ENCODE data around the gene LYZL6. TPM values are rescaled to one million over a fixed set of nuclear protein-coding genes. Genes with fewer than 3 reads are reported as not detected.
"Not testable (repeated sequence)": the region's sequence is repeated elsewhere in the genome, so short reads cannot be mapped to it uniquely, and the experiment has no call there.

LYZL6 gene
- total RNA-seq, 1 experiment from 2014 or later = not detected

- BruUV-seq (replicated peaks) = no TSS peak
- no peak overlapping the region for H3K4me3 Mint-ChIP-seq (ENCODE audit: unreplicated experiment)
These were observed 4.6 kb upstream of the LYZL6 start for GRCh38 chr17:35948092-35948491.

DNA sequence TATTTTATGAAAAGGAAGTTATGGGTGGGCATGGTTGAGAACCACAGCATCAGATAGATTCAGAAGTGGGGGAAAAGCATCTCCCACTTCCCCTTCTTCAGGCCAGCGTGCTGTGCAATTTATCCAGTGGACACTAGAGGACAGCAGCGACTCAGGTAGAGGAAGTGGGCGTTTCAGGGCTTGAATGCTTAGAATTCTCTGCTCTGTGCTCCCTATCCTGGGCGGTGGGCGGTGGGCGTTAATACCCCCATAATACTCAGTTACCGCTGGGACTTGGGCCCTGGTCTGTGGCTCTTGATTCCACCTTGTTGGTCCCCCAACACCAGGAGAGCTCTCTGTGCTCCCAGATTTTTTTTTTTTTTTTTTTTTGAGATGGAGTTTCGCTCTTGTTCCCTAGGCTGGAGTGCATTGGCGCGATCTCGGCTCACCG lies 3.7 kb upstream of the LYZL6 start:
- Mint-ChIP-seq H3K27ac (ENCODE audit: low read depth, unreplicated experiment) (no peak overlapping the region), H3K4me1 (ENCODE audit: insufficient read depth, unreplicated experiment) (no peaks in the 10 kb centered on the region), H3K36me3 (ENCODE audit: insufficient read depth, unreplicated experiment) (no peaks in the 10 kb centered on the region), H3K9me3 (ENCODE audit: unreplicated experiment) (no peaks in the 10 kb centered on the region), H3K4me3 (ENCODE audit: unreplicated experiment) (peak overlapping the region; percentile 33), H3K27me3 (ENCODE audit: insufficient read depth, unreplicated experiment) (peaks cover 15% of the 10 kb centered on the region)
- BruUV-seq (replicated peaks) = no TSS peak
- TF ChIP-seq, protein P1, sequence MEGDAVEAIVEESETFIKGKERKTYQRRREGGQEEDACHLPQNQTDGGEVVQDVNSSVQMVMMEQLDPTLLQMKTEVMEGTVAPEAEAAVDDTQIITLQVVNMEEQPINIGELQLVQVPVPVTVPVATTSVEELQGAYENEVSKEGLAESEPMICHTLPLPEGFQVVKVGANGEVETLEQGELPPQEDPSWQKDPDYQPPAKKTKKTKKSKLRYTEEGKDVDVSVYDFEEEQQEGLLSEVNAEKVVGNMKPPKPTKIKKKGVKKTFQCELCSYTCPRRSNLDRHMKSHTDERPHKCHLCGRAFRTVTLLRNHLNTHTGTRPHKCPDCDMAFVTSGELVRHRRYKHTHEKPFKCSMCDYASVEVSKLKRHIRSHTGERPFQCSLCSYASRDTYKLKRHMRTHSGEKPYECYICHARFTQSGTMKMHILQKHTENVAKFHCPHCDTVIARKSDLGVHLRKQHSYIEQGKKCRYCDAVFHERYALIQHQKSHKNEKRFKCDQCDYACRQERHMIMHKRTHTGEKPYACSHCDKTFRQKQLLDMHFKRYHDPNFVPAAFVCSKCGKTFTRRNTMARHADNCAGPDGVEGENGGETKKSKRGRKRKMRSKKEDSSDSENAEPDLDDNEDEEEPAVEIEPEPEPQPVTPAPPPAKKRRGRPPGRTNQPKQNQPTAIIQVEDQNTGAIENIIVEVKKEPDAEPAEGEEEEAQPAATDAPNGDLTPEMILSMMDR (IDR thresholded peaks at IDR 0.05; ENCODE audit: unreplicated experiment) = peak; percentile 89
- ChIA-PET POLR2A (no interaction called here), CTCF (interaction anchor here (0.6 to 3.4 kb wide), 17 partner anchors 8 to 539 kb away, joined by 3 to 22 read pairs (median 3); no protein-coding TSS in a partner anchor)
- intact Hi-C loops (cut with micrococcal nuclease) = loop anchor here (1.0 kb wide), 1 partner anchor 202 kb away; no protein-coding TSS in a partner anchor
- DNase-seq (ENCODE audit: unreplicated experiment) = peak; percentile 69

More at GRCh38 chr17:35948092-35948491, 4.6 kb upstream of the LYZL6 start:
- Mint-ChIP-seq H3K4me1 (ENCODE audit: insufficient read depth, unreplicated experiment) (no peaks in the 10 kb centered on the region), H3K27ac (ENCODE audit: low read depth, unreplicated experiment) (no peak overlapping the region), H3K27me3 (ENCODE audit: insufficient read depth, unreplicated experiment) (peaks cover 16% of the 10 kb centered on the region), H3K36me3 (ENCODE audit: insufficient read depth, unreplicated experiment) (no peaks in the 10 kb centered on the region), H3K9me3 (ENCODE audit: unreplicated experiment) (no peaks in the 10 kb centered on the region)
- TF ChIP-seq, protein P1 (IDR thresholded peaks at IDR 0.05; ENCODE audit: unreplicated experiment) = no peak
- no peak for DNase-seq (ENCODE audit: unreplicated experiment)
- intact Hi-C loops (cut with micrococcal nuclease) = no loop called here
- POLR2A ChIA-PET = no interaction called here
- CTCF ChIA-PET = interaction anchor here (0.6 to 3.4 kb wide), 16 partner anchors 7 to 776 kb away, joined by 3 to 22 read pairs (median 4); no protein-coding TSS in a partner anchor

- CTCF ChIA-PET = no interaction called here
These were observed 638 bp upstream of the LYZL6 start for GRCh38 chr17:35944151-35944550.

GRCh38 chr17:35942588-35943186 lies 826 bp downstream of the LYZL6 start:
- H3K27ac Mint-ChIP-seq (ENCODE audit: low read depth, unreplicated experiment) = no peak overlapping the region
- CTCF ChIA-PET = interaction anchor here (1.4 kb wide), 1 partner anchor 541 kb away, joined by 3 read pairs; no protein-coding TSS in a partner anchor
- intact Hi-C loops (cut with micrococcal nuclease) = no loop called here
- no peaks in the 10 kb centered on the region for H3K36me3 Mint-ChIP-seq (ENCODE audit: insufficient read depth, unreplicated experiment)
- no peaks in the 10 kb centered on the region for H3K4me1 Mint-ChIP-seq (ENCODE audit: insufficient read depth, unreplicated experiment)
- peaks cover 14% of the 10 kb centered on the region for H3K27me3 Mint-ChIP-seq (ENCODE audit: insufficient read depth, unreplicated experiment)
- DNase-seq (ENCODE audit: unreplicated experiment) = no peak
- POLR2A ChIA-PET = interaction anchor here (1.3 kb wide), 1 partner anchor 10 kb away, joined by 4 read pairs; no protein-coding TSS in a partner anchor
- no TSS peak for BruUV-seq (replicated peaks)
- TF ChIP-seq, protein P1 (IDR thresholded peaks at IDR 0.05; ENCODE audit: unreplicated experiment) = no peak
- H3K9me3 Mint-ChIP-seq (ENCODE audit: unreplicated experiment) = no peaks in the 10 kb centered on the region
- H3K4me3 Mint-ChIP-seq (ENCODE audit: unreplicated experiment) = no peak overlapping the region

More at GRCh38 chr17:35944151-35944550, 638 bp upstream of the LYZL6 start:
- H3K4me1 Mint-ChIP-seq (ENCODE audit: insufficient read depth, unreplicated experiment) = no peaks in the 10 kb centered on the region
- H3K27me3 Mint-ChIP-seq (ENCODE audit: insufficient read depth, unreplicated experiment) = peaks cover 14% of the 10 kb centered on the region
- H3K9me3 Mint-ChIP-seq (ENCODE audit: unreplicated experiment) = no peaks in the 10 kb centered on the region
- H3K4me3 Mint-ChIP-seq (ENCODE audit: unreplicated experiment) = no peak overlapping the region
- no TSS peak for BruUV-seq (replicated peaks)
- DNase-seq (ENCODE audit: unreplicated experiment) = no peak
- POLR2A ChIA-PET = interaction anchor here (1.3 kb wide), 1 partner anchor 11 kb away, joined by 4 read pairs; no protein-coding TSS in a partner anchor
- no peak overlapping the region for H3K27ac Mint-ChIP-seq (ENCODE audit: low read depth, unreplicated experiment)
- TF ChIP-seq, protein P1 (IDR thresholded peaks at IDR 0.05; ENCODE audit: unreplicated experiment) = no peak
- no peaks in the 10 kb centered on the region for H3K36me3 Mint-ChIP-seq (ENCODE audit: insufficient read depth, unreplicated experiment)
- intact Hi-C loops (cut with micrococcal nuclease) = no loop called here

DNA sequence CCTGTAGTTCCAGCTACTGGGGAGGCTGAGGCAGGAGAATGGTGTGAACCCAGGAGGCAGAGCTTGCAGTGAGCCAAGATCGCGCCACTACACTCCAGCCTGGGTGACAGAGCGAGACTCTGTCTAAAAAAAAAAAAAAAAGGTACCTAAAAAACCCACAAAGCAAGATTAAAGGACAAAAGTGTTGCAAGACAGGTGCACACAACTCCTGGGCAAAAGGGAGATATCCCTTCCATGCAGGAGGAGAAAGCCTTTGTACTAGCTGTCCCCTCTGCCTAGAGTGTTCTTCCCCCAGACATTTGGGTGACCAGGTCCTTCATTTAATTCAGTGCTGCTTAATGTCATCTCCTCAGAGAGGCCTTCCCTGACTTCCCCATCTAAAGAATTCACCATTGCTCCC lies 5.0 kb downstream of the LYZL6 start:
- DNase-seq (ENCODE audit: unreplicated experiment); BruUV-seq (replicated peaks); H3K36me3 Mint-ChIP-seq (ENCODE audit: insufficient read depth, unreplicated experiment); intact Hi-C loops (cut with micrococcal nuclease); H3K27ac Mint-ChIP-seq (ENCODE audit: low read depth, unreplicated experiment); H3K9me3 Mint-ChIP-seq (ENCODE audit: unreplicated experiment); H3K4me3 Mint-ChIP-seq (ENCODE audit: unreplicated experiment); H3K4me1 Mint-ChIP-seq (ENCODE audit: insufficient read depth, unreplicated experiment): not testable (repeated sequence)
- ChIA-PET CTCF (interaction anchor here (1.3 kb wide), 1 partner anchor 9 kb away, joined by 5 read pairs; no protein-coding TSS in a partner anchor), POLR2A (interaction anchor here (0.8 kb wide), 1 partner anchor 28 kb away, joined by 3 read pairs; no protein-coding TSS in a partner anchor)
- peaks cover 12% of the 10 kb centered on the region for H3K27me3 Mint-ChIP-seq (ENCODE audit: insufficient read depth, unreplicated experiment)
